RPMI7951 (cell line): ENCODE measurements around the gene RRP36. TPM values are rescaled to one million over a fixed set of nuclear protein-coding genes. Genes with fewer than 3 reads are reported as not detected.
"Not testable (repeated sequence)": the region's sequence is repeated elsewhere in the genome, so short reads cannot be mapped to it uniquely, and the experiment has no call there.

Experiments
- DNase-seq: peaks from one replicate; pipeline ENCODE4 v3.0.0-alpha.2; 2012; ENCODE audit warnings: low read depth
- total RNA-seq: library from RNA; depleted of rRNA; stranded (reverse); fragments of >200 nt; shearing (Covaris generic); gene quantifications from 2 replicates; pipeline ENCODE4 v1.2.3, GENCODE V29; 2014

RRP36 gene
- total RNA-seq, 1 experiment from 2014 or later, result 117 TPM

GRCh38 chr6:43037706-43038105, 16.3 kb downstream of the RRP36 start:
- DNase-seq, result no peak

- no peak for DNase-seq
Observed at GRCh38 chr6:43038727-43039126, 17.3 kb downstream of the RRP36 start.

GRCh38 chr6:43040542-43041257, 19.3 kb downstream of the RRP36 start:
- DNase-seq, result no peak

GRCh38 chr6:43041475-43041874, 20.1 kb downstream of the RRP36 start:
- DNase-seq, result not testable (repeated sequence)

- DNase-seq, result no peak
Observed at GRCh38 chr6:43043310-43043709, 21.9 kb downstream of the RRP36 start.

- no peak for DNase-seq
Observed at GRCh38 chr6:43045371-43045930, 24.0 kb downstream of the RRP36 start.

GRCh38 chr6:43047998-43048397, 26.6 kb downstream of the RRP36 start:
- DNase-seq, result no peak

GRCh38 chr6:43050981-43051380, 29.6 kb downstream of the RRP36 start:
- no peak for DNase-seq

GRCh38 chr6:43052225-43052841, 30.9 kb downstream of the RRP36 start:
- no peak for DNase-seq

GRCh38 chr6:43052842-43053544, 31.6 kb downstream of the RRP36 start:
- DNase-seq, result no peak

GRCh38 chr6:43053545-43054205, 32.3 kb downstream of the RRP36 start, which contains the start of gene CUL7:
Gene CUL7 (minus strand): TSS chr6:43053851. CDS start chr6:43052788, 1,063 bp downstream.
- peak; percentile 97 for DNase-seq

GRCh38 chr6:43054206-43054943, 33.0 kb downstream of the RRP36 start:
- DNase-seq, result peak; percentile 45

- DNase-seq, result no peak
Observed at GRCh38 chr6:43055966-43056365, 34.5 kb downstream of the RRP36 start.

GRCh38 chr6:43058531-43058930, 37.1 kb downstream of the RRP36 start:
- DNase-seq, result no peak

GRCh38 chr6:43059168-43060033, 38.0 kb downstream of the RRP36 start, which contains the start of the genes KLC4 and MRPL2:
Gene KLC4 (plus strand): TSS chr6:43059631. CDS start chr6:43061336, 1,705 bp downstream.
Gene MRPL2 (minus strand): TSS chr6:43059434. CDS start chr6:43059381, 53 bp downstream.
- DNase-seq, result peak; percentile 99

- no peak for DNase-seq
Observed at GRCh38 chr6:43060034-43060754, 38.8 kb downstream of the RRP36 start.

- no peak for DNase-seq
Observed at GRCh38 chr6:43060755-43061633, 39.6 kb downstream of the RRP36 start.

GRCh38 chr6:43061861-43062260, 40.4 kb downstream of the RRP36 start:
- peak; percentile 26 for DNase-seq
